Mesenteric fat pad (tissue), 1 donor: ENCODE measurements around the gene LPCAT4. TPM values are rescaled to one million over a fixed set of nuclear protein-coding genes. Genes with fewer than 3 reads are reported as not detected.
A peak's percentile ranks its signal among the peaks of the same experiment; 100 is the strongest.

Source experiments
- DNase-seq: peaks from one replicate; pipeline ENCODE4 v3.0.0-alpha.2; 2020; ENCODE audit warnings: low spot score
- total RNA-seq: library from RNA; stranded (reverse); fragmentation: NEBNext Ultra II Directional; extraction: Animal tissue kit (Norgen Biotek cat#: 25700); gene quantifications from one replicate; pipeline ENCODE4 v1.2.1, GENCODE V29; 2021
- donor health status: DM: yes; HTN: yes; CAD: no.

Gene LPCAT4
- total RNA-seq, 1 donor from 2014 or later, result 24.1 TPM

- DNase-seq, result peak; percentile 59
Measured at GRCh38 chr15:34365091-34365825, 1.7 kb downstream of the LPCAT4 start.

- DNase-seq, result peak; percentile 74
Measured at GRCh38 chr15:34364041-34364440, 3.0 kb downstream of the LPCAT4 start.

GRCh38 chr15:34362047-34362773, 4.8 kb downstream of the LPCAT4 start:
- peak; percentile 83 for DNase-seq

GRCh38 chr15:34361278-34361677, 5.7 kb downstream of the LPCAT4 start:
- peak; percentile 49 for DNase-seq

GRCh38 chr15:34360298-34360697, 6.7 kb downstream of the LPCAT4 start:
- peak; percentile 43 for DNase-seq

- DNase-seq, result peak; percentile 77
Measured at GRCh38 chr15:34359416-34359815, 7.6 kb downstream of the LPCAT4 start.

- peak; percentile 68 for DNase-seq
Measured at GRCh38 chr15:34358948-34359347, 8.0 kb downstream of the LPCAT4 start.

GRCh38 chr15:34358367-34358766, 8.6 kb downstream of the LPCAT4 start:
- peak; percentile 22 for DNase-seq

- DNase-seq, result no peak
Measured at GRCh38 chr15:34357653-34358052, 9.3 kb downstream of the LPCAT4 start.

GRCh38 chr15:34355241-34355640, 11.8 kb downstream of the LPCAT4 start:
- DNase-seq, result peak; percentile 78

GRCh38 chr15:34354286-34354685, 12.7 kb downstream of the LPCAT4 start:
- DNase-seq, result peak; percentile 28

GRCh38 chr15:34353627-34354026, 13.4 kb downstream of the LPCAT4 start:
- peak; percentile 24 for DNase-seq

- peak; percentile 55 for DNase-seq
Measured at GRCh38 chr15:34352996-34353395, 14.0 kb downstream of the LPCAT4 start.

- peak; percentile 51 for DNase-seq
Measured at GRCh38 chr15:34349769-34350168, 17.2 kb downstream of the LPCAT4 start.

- peak; percentile 53 for DNase-seq
Measured at GRCh38 chr15:34348735-34349300, 18.2 kb downstream of the LPCAT4 start.

GRCh38 chr15:34347951-34348638, 18.9 kb downstream of the LPCAT4 start:
- DNase-seq, result peak; percentile 60

- peak; percentile 96 for DNase-seq
Measured at GRCh38 chr15:34342737-34343575, 24.0 kb downstream of the LPCAT4 start, which contains the start of the genes NOP10 and NUTM1. NOP10 (minus strand) TSS chr15:34343136; CDS start chr15:34343073, 63 bp downstream. NUTM1 (plus strand) TSS chr15:34343315; CDS start chr15:34343697, 382 bp downstream.

- peak; percentile 30 for DNase-seq
Measured at GRCh38 chr15:34342213-34342736, 24.7 kb downstream of the LPCAT4 start.

GRCh38 chr15:34341381-34342212, 25.4 kb downstream of the LPCAT4 start:
- DNase-seq, result peak; percentile 79
